B cell (primary cell): ENCODE measurements around the gene TLK2. TPM values are rescaled to one million over a fixed set of nuclear protein-coding genes. Genes with fewer than 3 reads are reported as not detected.
A peak's percentile ranks its signal among the peaks of the same experiment; 100 is the strongest.
"Not testable (repeated sequence)": the region's sequence is repeated elsewhere in the genome, so short reads cannot be mapped to it uniquely, and the experiment has no call there.

Experiments used
- ATAC-seq: fragments of 200-7000 bp; cut with Tn5 transposase; one replicate; pipeline ENCODE4 v1.10.0; 2021; ENCODE audit warnings: low read depth, mild to moderate bottlenecking, moderate number of reproducible peaks, moderate library complexity
- CTCF ChIA-PET: fragments of 350-600 bp; sonication (Branson Sonifier 250); formaldehyde crosslinking; loops from one replicate; lab custom pipeline; 2021; ENCODE audit warnings: antibody characterized with exemption, inconsistent platforms; lab: Charles Lee
- POLR2A ChIA-PET: fragments of 350-600 bp; sonication (Branson Sonifier 250); formaldehyde crosslinking; loops from one replicate; lab custom pipeline; 2021; ENCODE audit warnings: antibody characterized with exemption; lab: Charles Lee
- DNase-seq: peaks from one replicate; pipeline ENCODE4 v3.0.0; 2013
- H2AFZ ChIP-seq: 2 replicates; pipeline ENCODE4 v1.6.1; 2012; ENCODE audit warnings: mild to moderate bottlenecking, low read depth, low read length; ENCODE audit not compliant: insufficient read depth, poor library complexity, severe bottlenecking
- H3K27ac ChIP-seq, 2 donors: 1 replicate in 1 of 2; 2 replicates in 1 of 2; pipeline ENCODE4 v1.5.1; 2012 to 2013; ENCODE audit warnings: low read length in 2 of 2, mild to moderate bottlenecking in 2 of 2, moderate library complexity in 1 of 2
- H3K27me3 ChIP-seq, 4 experiments: fragments of 200-600 bp in 1 of 4; sonication (generic) in 1 of 4; replicated peaks in 1 of 4; 1 replicate in 2 of 4; 2 replicates in 2 of 4; pipeline versions ENCODE4 v1.6.1 to v1.7.0; 2013 to 2016; ENCODE audit warnings: low read length in 3 of 4, mild to moderate bottlenecking in 2 of 4, mixed read lengths in 1 of 4, moderate library complexity in 1 of 4; ENCODE audit not compliant: insufficient read depth in 4 of 4, control insufficient read depth in 3 of 4; ENCODE audit errors: control extremely low read depth in 1 of 4
- H3K36me3 ChIP-seq, 2 experiments: replicated peaks in 1 of 2; 1 replicate in 1 of 2; 2 replicates in 1 of 2; pipeline versions ENCODE4 v1.6.1 to v1.7.1; 2013; ENCODE audit warnings: low read length in 1 of 2; ENCODE audit not compliant: insufficient read depth in 2 of 2, control insufficient read depth in 1 of 2; ENCODE audit errors: control extremely low read depth in 1 of 2, extremely low read depth in 1 of 2
- H3K4me1 ChIP-seq, 2 donors: fragments of 200-600 bp in 1 of 2; sonication (generic) in 1 of 2; 1 replicate in 1 of 2; 2 replicates in 1 of 2; pipeline versions ENCODE4 v1.5.1 to v1.6.1; 2013 to 2017; ENCODE audit warnings: low read length in 2 of 2; ENCODE audit not compliant: control insufficient read depth in 2 of 2, insufficient read depth in 2 of 2
- H3K4me2 ChIP-seq: replicated peaks from 2 replicates; pipeline ENCODE3; 2012; ENCODE audit warnings: mild to moderate bottlenecking, low read depth, low read length; ENCODE audit not compliant: poor library complexity, severe bottlenecking
- H3K4me3 ChIP-seq, 5 experiments: fragments of 200-600 bp in 1 of 5; sonication (generic) in 1 of 5; 1 replicate in 3 of 5; 2 replicates in 2 of 5; pipeline versions ENCODE4 v1.5.1 to v1.7.0; 2011 to 2016; ENCODE audit warnings: low read length in 4 of 5, mild to moderate bottlenecking in 4 of 5, low read depth in 2 of 5, control low read depth in 1 of 5, moderate library complexity in 1 of 5; ENCODE audit not compliant: insufficient read depth in 1 of 5; ENCODE audit errors: control extremely low read depth in 1 of 5, extremely low read depth in 1 of 5
- H3K79me2 ChIP-seq: fragments of 200-600 bp; sonication (generic); one replicate; pipeline ENCODE4 v1.6.0; 2016; ENCODE audit warnings: low read length; ENCODE audit not compliant: control insufficient read depth, insufficient read depth
- H3K9ac ChIP-seq: fragments of 200-600 bp; sonication (generic); 2 replicates; pipeline ENCODE4 v1.6.1; 2017; ENCODE audit warnings: mild to moderate bottlenecking, low read length, moderate library complexity
- H3K9me3 ChIP-seq, 3 donors: one replicate each; pipeline versions ENCODE4 v1.6.1 to v1.7.1; 2013; ENCODE audit warnings: low read length in 2 of 3; ENCODE audit not compliant: control insufficient read depth in 2 of 3, insufficient read depth in 1 of 3; ENCODE audit errors: control extremely low read depth in 1 of 3
- H4K20me1 ChIP-seq: 2 replicates; pipeline ENCODE4 v1.6.0; 2012; ENCODE audit warnings: mild to moderate bottlenecking, low read length; ENCODE audit not compliant: insufficient read depth, control insufficient read depth, poor library complexity, severe bottlenecking
- H3K27ac Mint-ChIP-seq: one replicate; pipeline ENCODE4 v1.8.0; 2021; ENCODE audit warnings: mixed read lengths
- H3K27me3 Mint-ChIP-seq: one replicate; pipeline ENCODE4 v1.8.0; 2021; ENCODE audit warnings: mixed read lengths
- H3K4me1 Mint-ChIP-seq: one replicate; pipeline ENCODE4 v1.8.0; 2021; ENCODE audit warnings: mixed read lengths
- H3K4me3 Mint-ChIP-seq: one replicate; pipeline ENCODE4 v1.8.0; 2021; ENCODE audit warnings: mixed read lengths
- H3K9me3 Mint-ChIP-seq: one replicate; pipeline ENCODE4 v1.8.0; 2022; ENCODE audit warnings: mixed read lengths; ENCODE audit not compliant: insufficient read depth
- WGBS: methylation state at CpG from one replicate; pipeline ENCODE4 v1.1.5; 2013; ENCODE audit warnings: missing lambda C conversion rate; ENCODE audit not compliant: insufficient coverage; 5-methylcytosine and 5-hydroxymethylcytosine counted together
- intact Hi-C: fragments of 100-400 bp; cut with micrococcal nuclease; formaldehyde crosslinking; loops from one replicate; pipeline ENCODE4 v1.10.0; 2022
- polyA plus RNA-seq: library from polyadenylated mRNA; depleted of rRNA; stranded (reverse); fragments of >200 nt; gene quantifications from 2 replicates; pipeline ENCODE4 v1.2.3, GENCODE V29; 2012
- total RNA-seq, 2 donors: library from RNA; stranded (reverse); fragments of 120-200 nt in 1 of 2; gene quantifications; 1 replicate in 1 of 2; 2 replicates in 1 of 2; pipeline versions ENCODE4 v1.2.3 to v1.2.4, GENCODE V29; 2013 to 2022
- TF ChIP-seq, protein P1 (sequence below): fragments of 200-600 bp; IDR thresholded peaks from one replicate; pipeline ENCODE4 v1.8.0; 2022; ENCODE audit warnings: antibody characterized with exemption, mild to moderate bottlenecking

TLK2 gene
- total and polyA plus RNA-seq, 2 donors (not counting 1 experiment from before 2014, with no cell fraction given), result 36.3 to 75.3 TPM

DNA sequence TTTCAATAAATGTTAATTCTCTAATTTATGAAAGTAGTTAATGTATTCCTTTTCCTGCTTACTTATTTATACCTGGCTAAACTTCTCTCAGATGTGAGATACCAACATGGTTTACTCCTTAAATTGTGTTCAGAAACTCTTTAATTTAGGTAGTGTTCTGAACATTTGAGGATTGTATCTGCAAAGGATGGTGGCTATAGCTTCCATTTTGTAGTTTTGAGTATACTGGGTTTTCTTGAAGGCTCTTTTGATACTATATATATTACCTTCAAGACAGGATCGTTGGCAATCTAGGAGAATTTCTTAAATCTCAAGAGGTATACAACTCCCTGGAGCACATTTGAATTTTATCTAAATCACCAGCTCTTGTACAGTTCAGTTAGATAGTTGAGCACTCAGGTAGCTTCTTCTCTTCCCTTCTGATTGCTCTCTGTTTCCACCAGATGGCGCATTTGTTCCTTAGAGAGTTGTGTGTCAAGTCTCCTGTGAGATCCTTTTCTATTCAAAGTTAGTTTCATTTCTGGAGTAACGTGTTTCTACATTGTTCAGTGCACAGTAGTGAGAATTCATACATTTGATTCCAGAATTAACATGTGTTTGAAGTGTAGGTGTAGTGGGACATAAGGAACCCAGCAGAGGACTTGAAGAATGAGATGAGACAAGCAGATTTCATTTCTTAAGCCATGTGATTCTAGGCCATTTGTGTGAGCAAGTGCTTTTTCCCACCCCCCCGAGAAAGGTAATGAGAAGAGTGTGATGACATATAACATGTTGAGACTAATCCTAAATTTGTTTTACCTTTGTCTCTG lies 74.4 kb downstream of the TLK2 start:
- H3K4me1 ChIP-seq, H3K4me3 Mint-ChIP-seq, H3K27me3 Mint-ChIP-seq, H3K9me3 ChIP-seq, H3K27me3 ChIP-seq, H4K20me1 ChIP-seq, H3K4me2 ChIP-seq, H3K27ac Mint-ChIP-seq, H3K9ac ChIP-seq, H2AFZ ChIP-seq, POLR2A ChIA-PET, H3K4me1 Mint-ChIP-seq, H3K79me2 ChIP-seq, H3K36me3 ChIP-seq, H3K4me3 ChIP-seq, H3K9me3 Mint-ChIP-seq: not testable (repeated sequence)
- TF ChIP-seq, protein P1, sequence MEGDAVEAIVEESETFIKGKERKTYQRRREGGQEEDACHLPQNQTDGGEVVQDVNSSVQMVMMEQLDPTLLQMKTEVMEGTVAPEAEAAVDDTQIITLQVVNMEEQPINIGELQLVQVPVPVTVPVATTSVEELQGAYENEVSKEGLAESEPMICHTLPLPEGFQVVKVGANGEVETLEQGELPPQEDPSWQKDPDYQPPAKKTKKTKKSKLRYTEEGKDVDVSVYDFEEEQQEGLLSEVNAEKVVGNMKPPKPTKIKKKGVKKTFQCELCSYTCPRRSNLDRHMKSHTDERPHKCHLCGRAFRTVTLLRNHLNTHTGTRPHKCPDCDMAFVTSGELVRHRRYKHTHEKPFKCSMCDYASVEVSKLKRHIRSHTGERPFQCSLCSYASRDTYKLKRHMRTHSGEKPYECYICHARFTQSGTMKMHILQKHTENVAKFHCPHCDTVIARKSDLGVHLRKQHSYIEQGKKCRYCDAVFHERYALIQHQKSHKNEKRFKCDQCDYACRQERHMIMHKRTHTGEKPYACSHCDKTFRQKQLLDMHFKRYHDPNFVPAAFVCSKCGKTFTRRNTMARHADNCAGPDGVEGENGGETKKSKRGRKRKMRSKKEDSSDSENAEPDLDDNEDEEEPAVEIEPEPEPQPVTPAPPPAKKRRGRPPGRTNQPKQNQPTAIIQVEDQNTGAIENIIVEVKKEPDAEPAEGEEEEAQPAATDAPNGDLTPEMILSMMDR, result peak; percentile 70
- ATAC-seq (peak; percentile 73), DNase-seq (peak; percentile 55)
- peak overlapping the region in 1 of 2 donors; percentile 26 for H3K27ac ChIP-seq
- CTCF ChIA-PET, result interaction anchor here (0.6 to 1.1 kb wide), 4 partner anchors 71 to 858 kb away, joined by 3 to 4 read pairs (median 4); no protein-coding TSS in a partner anchor
- no CpG with 5 or more reads among the region's 4 CpGs for WGBS
- intact Hi-C loops, result loop anchor here (10.0 kb wide), 1 partner anchor 412 kb away; the partner anchor contains the start of gene TANC2

- DNase-seq, H2AFZ ChIP-seq, H3K27me3 ChIP-seq, CTCF ChIA-PET, H4K20me1 ChIP-seq, H3K9ac ChIP-seq, H3K36me3 ChIP-seq, H3K27me3 Mint-ChIP-seq, POLR2A ChIA-PET, H3K9me3 ChIP-seq, H3K4me2 ChIP-seq, H3K79me2 ChIP-seq, H3K4me3 Mint-ChIP-seq, H3K27ac ChIP-seq, H3K9me3 Mint-ChIP-seq, H3K4me3 ChIP-seq, H3K27ac Mint-ChIP-seq, H3K4me1 ChIP-seq, ATAC-seq: not testable (repeated sequence)
- peaks cover 11% of the 10 kb centered on the region for H3K4me1 Mint-ChIP-seq
- no CpG with 5 or more reads among the region's 5 CpGs for WGBS
- intact Hi-C loops, result loop anchor here (10.0 kb wide), 1 partner anchor 407 kb away; the partner anchor contains the start of gene TANC2
Measured at GRCh38 chr17:62557532-62557931, 78.9 kb downstream of the TLK2 start.

DNA sequence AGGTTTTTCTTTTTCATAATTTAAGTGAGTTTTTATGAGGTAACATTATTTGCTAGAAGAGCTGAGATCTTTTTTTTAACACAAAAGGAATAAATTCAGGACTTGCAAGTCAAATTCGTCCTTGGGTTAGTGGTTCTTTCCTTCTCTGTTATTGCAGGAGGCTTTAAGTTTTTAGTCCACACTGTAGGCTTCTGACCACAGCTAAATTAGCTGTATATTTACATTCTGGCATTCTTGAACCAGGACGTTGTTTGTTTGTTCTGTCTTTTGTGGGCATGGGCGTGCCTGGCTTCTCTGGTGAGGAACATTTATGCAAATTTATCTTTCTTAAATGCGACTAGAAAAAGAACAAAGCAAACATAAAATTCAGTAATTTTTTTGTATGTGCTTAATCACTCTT lies 80.3 kb downstream of the TLK2 start:
- H3K27me3 ChIP-seq, DNase-seq, H3K4me1 ChIP-seq, ATAC-seq, H3K4me3 Mint-ChIP-seq, H3K9ac ChIP-seq, POLR2A ChIA-PET, H3K27ac ChIP-seq, H3K4me2 ChIP-seq, H3K4me1 Mint-ChIP-seq, H3K4me3 ChIP-seq, H3K9me3 Mint-ChIP-seq, H4K20me1 ChIP-seq, H3K79me2 ChIP-seq, H3K9me3 ChIP-seq, H3K27me3 Mint-ChIP-seq, H3K27ac Mint-ChIP-seq, H3K36me3 ChIP-seq, H2AFZ ChIP-seq: not testable (repeated sequence)
- CTCF ChIA-PET, result interaction anchor here (1.0 kb wide), 1 partner anchor 138 kb away, joined by 3 read pairs; no protein-coding TSS in a partner anchor
- intact Hi-C loops, result loop anchor here (10.0 kb wide), 1 partner anchor 406 kb away; the partner anchor contains the start of gene TANC2
- 80% methylated on average over 1 of the region's 4 CpGs for WGBS
